ENCODE measurements around the gene RTN4RL2. TPM values are rescaled to one million over a fixed set of nuclear protein-coding genes. Genes with fewer than 3 reads are reported as not detected.

Gene RTN4RL2
- total and polyA plus RNA-seq, 9 of the 15 experiments (the other 6 are each of a cell fraction or from before 2014, with no cell fraction given), result 0.06 to 1.9 (median 0.34) TPM; not detected in 4

DNA sequence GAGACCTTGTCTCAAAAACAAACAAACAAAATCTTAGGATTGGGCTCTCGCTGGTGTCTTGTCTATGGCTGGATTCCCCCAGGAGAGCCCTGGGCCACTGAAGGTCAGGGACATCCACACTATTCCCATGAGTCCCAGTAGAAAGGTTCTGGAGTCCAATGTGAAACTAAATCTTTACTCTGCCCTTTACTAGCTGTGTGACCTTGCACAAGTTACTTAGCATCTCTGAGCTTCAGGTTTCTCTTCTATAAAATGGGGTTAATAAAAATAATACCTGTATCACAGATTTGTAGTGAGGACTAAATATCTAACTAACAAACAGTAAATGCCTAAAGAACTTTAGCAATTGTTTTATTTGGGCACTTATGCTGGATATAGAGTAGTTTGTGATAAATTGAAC lies 46.2 kb downstream of the RTN4RL2 start:
- no peak overlapping the region for H3K4me3 ChIP-seq
- FAIRE-seq (peak; percentile 37), DNase-seq (ENCODE audit: extremely low read depth in 1 of 4, low spot score in 3 of 4) (no peak), ATAC-seq (no peak)
- no peaks in the 10 kb centered on the region for H3K9me3 ChIP-seq (replicated peaks; ENCODE audit: control insufficient read depth, insufficient read depth, low read depth, low read length)
- POLR2A ChIA-PET, result interaction anchor here (0.7 to 1.4 kb wide), 4 partner anchors 9 to 266 kb away, joined by 3 to 7 read pairs (median 4); partner anchors contain the start of gene SLC43A1
- H3K27me3 ChIP-seq (ENCODE audit: control insufficient read depth in 2 of 2, insufficient read depth in 2 of 2, low read length in 2 of 2), result no peaks in the 10 kb centered on the region
- TF ChIP-seq BCOR (IDR thresholded peaks at IDR 0.05) (peak; percentile 35; the same call in 1 of the 2 replicates), USF2 (CRISPR knock-in tag; IDR thresholded peaks at IDR 0.05) (no peak), CBX2 (IDR thresholded peaks at IDR 0.05; ENCODE audit: insufficient read depth, low read length, poor library complexity, severe bottlenecking) (no peak), KLF13 (tag; IDR thresholded peaks at IDR 0.05; ENCODE audit: borderline replicate concordance, low read depth) (no peak), HDGF (IDR thresholded peaks at IDR 0.05) (no peak), GABPA (tag; conservative IDR thresholded peaks at IDR 0.05; ENCODE audit: low read depth) (no peak), RBM25 (IDR thresholded peaks at IDR 0.05; ENCODE audit: low read depth, low read length, severe bottlenecking) (peak; percentile 90), BHLHE40 (IDR thresholded peaks at IDR 0.05; ENCODE audit: low read length) (no peak), POLR2G (IDR thresholded peaks at IDR 0.05; ENCODE audit: low read depth, low read length) (no peak), ZFP36 (IDR thresholded peaks at IDR 0.05; ENCODE audit: low read depth, low read length, partially characterized antibody) (peak; percentile 23)
- H3K9me1 ChIP-seq (ENCODE audit: control insufficient read depth, insufficient read depth, low read length), result no peaks in the 10 kb centered on the region
- H3K4me2 ChIP-seq (ENCODE audit: insufficient read depth, low read length), result no peak overlapping the region
- intact Hi-C loops (cut with micrococcal nuclease), result no loop called here
- peaks cover 18% of the 10 kb centered on the region for H3K79me2 ChIP-seq (ENCODE audit: control insufficient read depth, insufficient read depth, low read length)
- no peak overlapping the region for H3K9ac ChIP-seq (ENCODE audit: insufficient read depth in 1 of 2, low read depth in 2 of 2, low read length in 2 of 2)
- no peak overlapping the region for H3K27ac ChIP-seq (ENCODE audit: extremely low read depth, low read depth, low read length)
- peaks cover 50% of the 10 kb centered on the region for H3K36me3 ChIP-seq (ENCODE audit: control insufficient read depth, insufficient read depth, low read length)
- WGBS (ENCODE audit: insufficient coverage, low coverage, missing lambda C conversion rate), result 100% methylated on average over 1 of the region's 1 CpG
- H4K20me1 ChIP-seq (replicated peaks; ENCODE audit: control insufficient read depth, insufficient read depth, low read length), result peaks cover 5% of the 10 kb centered on the region; the same call in 1 of the 2 replicates
- no peaks in the 10 kb centered on the region for H3K4me1 ChIP-seq (replicated peaks in 1 of 2; ENCODE audit: control insufficient read depth in 2 of 2, insufficient read depth in 2 of 2, low read length in 2 of 2)
- BruUV-seq (replicated peaks), result no TSS peak
- in situ Hi-C loops (cut with MboI), result no loop called here
- no peak overlapping the region for H2AFZ ChIP-seq (ENCODE audit: low read depth, low read length)
- CTCF ChIA-PET (ENCODE audit: low intra/inter-chr PET ratio), result no interaction called here
